Activated T-cell treated with anti-CD3 and anti-CD28 coated beads, Interleukin-2, amount 50 U/mL, for 24 hours (primary cell): ENCODE measurements around the gene C22orf39.
"Not testable (repeated sequence)": the region's sequence is repeated elsewhere in the genome, so short reads cannot be mapped to it uniquely, and the experiment has no call there.

Experiments
- DNase-seq: peaks from one replicate; pipeline ENCODE4 v3.0.0-alpha.2; 2020
- H3K27ac Mint-ChIP-seq: 2 replicates; pipeline ENCODE4 v1.8.0; 2020; ENCODE audit warnings: mild to moderate bottlenecking, mixed read lengths
- H3K27me3 Mint-ChIP-seq: 2 replicates; pipeline ENCODE4 v1.8.0; 2020; ENCODE audit warnings: mixed read lengths
- H3K36me3 Mint-ChIP-seq: 2 replicates; pipeline ENCODE4 v1.8.0; 2020; ENCODE audit warnings: low read depth, mixed read lengths
- H3K4me1 Mint-ChIP-seq: 2 replicates; pipeline ENCODE4 v1.8.0; 2020; ENCODE audit warnings: low read depth, mixed read lengths
- H3K4me3 Mint-ChIP-seq: 2 replicates; pipeline ENCODE4 v1.8.0; 2020; ENCODE audit warnings: mild to moderate bottlenecking, moderate library complexity, mixed read lengths
- H3K9me3 Mint-ChIP-seq: 2 replicates; pipeline ENCODE4 v1.8.0; 2020; ENCODE audit warnings: mixed read lengths

The C22orf39 gene

DNA sequence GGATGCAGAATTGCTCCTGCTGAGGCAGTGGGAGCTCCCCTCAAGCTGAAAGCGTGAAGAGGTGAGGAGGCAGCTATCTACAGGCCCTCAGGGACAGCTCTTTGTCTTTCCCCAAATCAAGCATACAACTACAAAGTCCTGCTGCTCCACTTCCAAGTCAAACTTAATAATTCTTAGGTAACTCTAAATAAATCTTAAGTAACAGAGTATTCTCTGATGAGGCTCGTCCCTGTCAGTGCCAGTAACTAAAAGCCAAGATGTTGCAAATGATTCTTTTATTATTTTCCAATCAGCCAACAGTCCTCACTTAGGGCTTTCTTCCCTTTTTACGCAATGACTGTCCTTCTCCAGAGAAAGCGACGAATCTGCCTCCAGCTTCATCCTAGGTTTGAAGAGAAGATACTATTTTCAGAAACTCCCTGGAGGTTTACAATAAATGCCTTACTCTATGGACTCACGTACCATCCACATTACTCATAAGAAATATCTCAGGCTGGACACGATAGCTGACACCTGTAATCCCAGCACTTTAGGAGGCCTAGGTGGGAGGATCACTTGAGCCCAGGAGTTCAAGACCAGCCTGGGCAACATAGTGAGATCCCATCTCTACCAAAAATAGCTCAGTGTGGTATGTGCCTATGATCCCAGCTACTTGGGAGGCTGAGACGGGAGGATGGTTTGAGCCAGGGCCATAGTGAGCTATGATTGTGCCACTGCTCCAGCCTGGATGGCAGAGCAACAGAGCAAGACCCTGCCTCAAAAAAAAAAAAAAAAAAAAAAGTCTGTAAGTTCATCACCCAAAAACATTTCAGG, 3.1 kb upstream of the C22orf39 start:
- Mint-ChIP-seq H3K27ac (peak overlapping the region; percentile 63), H3K4me3 (no peak overlapping the region), H3K4me1 (peaks cover 40% of the 10 kb centered on the region), H3K36me3 (peaks cover 82% of the 10 kb centered on the region), H3K27me3 (no peaks in the 10 kb centered on the region), H3K9me3 (no peaks in the 10 kb centered on the region)
- no peak for DNase-seq

- Mint-ChIP-seq H3K27me3 (no peaks in the 10 kb centered on the region), H3K4me1 (peaks cover 41% of the 10 kb centered on the region), H3K4me3 (no peak overlapping the region), H3K27ac (peak overlapping the region; percentile 96), H3K9me3 (no peaks in the 10 kb centered on the region), H3K36me3 (peaks cover 82% of the 10 kb centered on the region)
- no peak for DNase-seq
These were observed 1.9 kb upstream of the C22orf39 start for GRCh38 chr22:19449422-19449767.

GRCh38 chr22:19448739-19449421, 1.4 kb upstream of the C22orf39 start:
- Mint-ChIP-seq H3K36me3 (peaks cover 82% of the 10 kb centered on the region), H3K9me3 (no peaks in the 10 kb centered on the region), H3K4me1 (peaks cover 43% of the 10 kb centered on the region), H3K27ac (peak overlapping the region; percentile 96), H3K27me3 (no peaks in the 10 kb centered on the region), H3K4me3 (peak overlapping the region; percentile 93)
- peak; percentile 49 for DNase-seq

- H3K27me3 Mint-ChIP-seq, result no peaks in the 10 kb centered on the region
- H3K27ac Mint-ChIP-seq, result peak overlapping the region; percentile 96
- no peaks in the 10 kb centered on the region for H3K9me3 Mint-ChIP-seq
- peaks cover 82% of the 10 kb centered on the region for H3K36me3 Mint-ChIP-seq
- peak; percentile 49 for DNase-seq
- peaks cover 50% of the 10 kb centered on the region for H3K4me1 Mint-ChIP-seq
- peak overlapping the region; percentile 93 for H3K4me3 Mint-ChIP-seq
These were observed 631 bp upstream of the C22orf39 start for GRCh38 chr22:19448076-19448607.

- no peak for DNase-seq
- Mint-ChIP-seq H3K9me3 (no peaks in the 10 kb centered on the region), H3K36me3 (peaks cover 79% of the 10 kb centered on the region), H3K4me3 (peak overlapping the region; percentile 93), H3K27me3 (no peaks in the 10 kb centered on the region), H3K27ac (peak overlapping the region; percentile 94), H3K4me1 (peaks cover 57% of the 10 kb centered on the region)
These were observed 745 bp downstream of the C22orf39 start for GRCh38 chr22:19446603-19447329.

GRCh38 chr22:19445279-19445982, 2.1 kb downstream of the C22orf39 start:
- H3K27ac Mint-ChIP-seq, result peak overlapping the region; percentile 69

DNA sequence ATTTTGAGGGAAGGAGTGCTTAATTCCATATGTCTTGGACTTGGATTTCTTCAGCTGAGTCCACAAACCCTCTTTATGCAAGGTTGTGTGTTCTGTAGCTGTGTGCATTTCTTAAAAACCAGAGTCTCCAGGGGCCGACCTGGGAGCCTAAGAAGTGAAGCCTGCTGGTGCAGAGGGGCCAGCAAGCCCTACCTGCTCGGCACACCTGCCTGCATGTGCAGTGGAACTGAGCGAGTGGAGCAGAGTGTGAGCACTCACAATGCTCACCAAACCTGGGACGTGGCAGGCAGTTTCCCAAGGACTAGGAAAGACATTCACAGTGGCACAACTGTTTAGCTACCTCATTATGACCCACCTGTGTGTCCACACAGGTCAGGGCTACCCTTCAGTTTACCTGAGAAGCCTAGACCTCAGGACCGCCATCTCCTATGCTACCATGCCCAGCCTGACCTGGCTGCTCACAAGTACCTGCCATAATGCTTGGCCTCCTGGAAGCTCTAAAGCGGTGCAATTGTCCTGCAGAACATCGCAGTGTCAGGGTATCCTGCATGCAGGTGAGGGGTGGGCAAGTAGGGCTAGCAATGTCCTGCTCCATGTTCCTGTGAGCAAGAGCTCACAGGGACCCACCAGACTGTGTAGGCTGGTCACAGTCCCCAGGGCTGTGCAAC, 3.8 kb downstream of the C22orf39 start:
- Mint-ChIP-seq H3K9me3 (no peaks in the 10 kb centered on the region), H3K4me3 (no peak overlapping the region), H3K27ac (peak overlapping the region; percentile 50), H3K36me3 (peaks cover 76% of the 10 kb centered on the region), H3K4me1 (peaks cover 47% of the 10 kb centered on the region), H3K27me3 (no peaks in the 10 kb centered on the region)
- no peak for DNase-seq

More at GRCh38 chr22:19445279-19445982, 2.1 kb downstream of the C22orf39 start:
- Mint-ChIP-seq H3K36me3 (peaks cover 78% of the 10 kb centered on the region), H3K4me1 (peaks cover 58% of the 10 kb centered on the region), H3K4me3 (peak overlapping the region; percentile 35)
- H3K27me3 Mint-ChIP-seq, DNase-seq, H3K9me3 Mint-ChIP-seq: not testable (repeated sequence)

- Mint-ChIP-seq H3K36me3 (peaks cover 80% of the 10 kb centered on the region), H3K9me3 (no peaks in the 10 kb centered on the region), H3K27me3 (no peaks in the 10 kb centered on the region), H3K4me3 (no peak overlapping the region), H3K4me1 (peaks cover 40% of the 10 kb centered on the region), H3K27ac (peak overlapping the region; percentile 17)
- DNase-seq, result no peak
These were observed 5.3 kb downstream of the C22orf39 start for GRCh38 chr22:19442166-19442565.

DNA sequence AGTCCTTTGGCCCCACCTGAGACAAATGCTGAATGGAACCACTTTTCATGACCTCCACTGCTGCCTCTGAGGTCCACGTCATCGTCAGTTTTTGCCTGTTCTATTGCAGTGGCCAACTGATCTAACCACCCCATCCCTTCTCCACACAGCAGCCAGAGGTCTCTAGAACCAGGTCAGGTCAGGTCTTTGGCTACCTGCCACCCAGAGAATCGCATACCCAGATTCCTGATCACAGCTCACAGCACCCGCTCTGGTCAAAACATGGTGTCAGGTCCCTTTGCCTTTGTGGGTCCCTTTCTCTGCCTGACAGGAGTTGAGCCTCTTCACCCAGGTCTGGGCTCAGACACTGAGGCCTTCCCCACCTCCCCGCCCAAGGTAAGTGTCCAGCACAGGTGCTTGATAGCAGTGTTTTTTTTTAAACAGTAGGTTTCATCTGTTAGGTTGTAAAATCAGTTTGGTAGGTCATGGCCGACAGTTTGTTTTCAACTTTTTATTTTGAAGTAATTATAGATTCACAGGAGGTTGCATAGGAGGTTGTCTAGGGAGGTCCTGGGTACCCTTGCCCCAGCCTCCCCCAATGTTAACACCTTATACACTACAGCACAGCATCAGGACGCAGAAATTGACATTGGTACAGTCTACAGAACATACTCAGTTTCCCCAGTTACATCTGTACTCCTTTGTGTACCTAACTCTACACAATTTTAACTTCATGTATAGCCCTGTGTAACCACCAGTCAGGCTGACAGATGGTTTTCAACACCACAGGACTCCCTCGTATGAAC, 6.9 kb downstream of the C22orf39 start:
- H3K9me3 Mint-ChIP-seq, result no peaks in the 10 kb centered on the region
- DNase-seq, result no peak
- peak overlapping the region; percentile 67 for H3K27ac Mint-ChIP-seq
- peaks cover 30% of the 10 kb centered on the region for H3K4me1 Mint-ChIP-seq
- no peaks in the 10 kb centered on the region for H3K27me3 Mint-ChIP-seq
- H3K4me3 Mint-ChIP-seq, result no peak overlapping the region
- H3K36me3 Mint-ChIP-seq, result peaks cover 83% of the 10 kb centered on the region

- DNase-seq, result no peak
- peaks cover 19% of the 10 kb centered on the region for H3K4me1 Mint-ChIP-seq
- H3K4me3 Mint-ChIP-seq, result no peak overlapping the region
- H3K27me3 Mint-ChIP-seq, result no peaks in the 10 kb centered on the region
- peak overlapping the region; percentile 11 for H3K27ac Mint-ChIP-seq
- peaks cover 83% of the 10 kb centered on the region for H3K36me3 Mint-ChIP-seq
- no peaks in the 10 kb centered on the region for H3K9me3 Mint-ChIP-seq
These were observed 9.2 kb downstream of the C22orf39 start for GRCh38 chr22:19438298-19438697.

GRCh38 chr22:19436444-19437161, 10.9 kb downstream of the C22orf39 start:
- not testable (repeated sequence) for H3K4me3 Mint-ChIP-seq, H3K27me3 Mint-ChIP-seq, DNase-seq, H3K9me3 Mint-ChIP-seq, H3K27ac Mint-ChIP-seq
- peaks cover 81% of the 10 kb centered on the region for H3K36me3 Mint-ChIP-seq
- H3K4me1 Mint-ChIP-seq, result peaks cover 17% of the 10 kb centered on the region

GRCh38 chr22:19434829-19435580, 12.5 kb downstream of the C22orf39 start:
- Mint-ChIP-seq H3K27me3 (no peaks in the 10 kb centered on the region), H3K9me3 (no peaks in the 10 kb centered on the region), H3K27ac (peak overlapping the region; percentile 76), H3K4me3 (no peak overlapping the region), H3K36me3 (peaks cover 78% of the 10 kb centered on the region), H3K4me1 (peaks cover 22% of the 10 kb centered on the region)
- no peak for DNase-seq
